Inferior parietal cortex (tissue), 1 donor: ENCODE data around the gene SS18.
"Not testable (repeated sequence)": the region's sequence is repeated elsewhere in the genome, so short reads cannot be mapped to it uniquely, and the experiment has no call there.

ENCODE experiments used
- DNase-seq: peaks from one replicate; pipeline ENCODE4 v3.0.0-alpha.2; 2016; ENCODE audit errors: extremely low spot score

SS18 gene, protein sequence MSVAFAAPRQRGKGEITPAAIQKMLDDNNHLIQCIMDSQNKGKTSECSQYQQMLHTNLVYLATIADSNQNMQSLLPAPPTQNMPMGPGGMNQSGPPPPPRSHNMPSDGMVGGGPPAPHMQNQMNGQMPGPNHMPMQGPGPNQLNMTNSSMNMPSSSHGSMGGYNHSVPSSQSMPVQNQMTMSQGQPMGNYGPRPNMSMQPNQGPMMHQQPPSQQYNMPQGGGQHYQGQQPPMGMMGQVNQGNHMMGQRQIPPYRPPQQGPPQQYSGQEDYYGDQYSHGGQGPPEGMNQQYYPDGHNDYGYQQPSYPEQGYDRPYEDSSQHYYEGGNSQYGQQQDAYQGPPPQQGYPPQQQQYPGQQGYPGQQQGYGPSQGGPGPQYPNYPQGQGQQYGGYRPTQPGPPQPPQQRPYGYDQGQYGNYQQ

GRCh38 chr18:26090130-26091046, at the start of gene SS18:
SS18 (minus strand) TSS chr18:26090613; CDS start chr18:26090569, 44 bp downstream.
- peak; percentile 93 for DNase-seq

DNA sequence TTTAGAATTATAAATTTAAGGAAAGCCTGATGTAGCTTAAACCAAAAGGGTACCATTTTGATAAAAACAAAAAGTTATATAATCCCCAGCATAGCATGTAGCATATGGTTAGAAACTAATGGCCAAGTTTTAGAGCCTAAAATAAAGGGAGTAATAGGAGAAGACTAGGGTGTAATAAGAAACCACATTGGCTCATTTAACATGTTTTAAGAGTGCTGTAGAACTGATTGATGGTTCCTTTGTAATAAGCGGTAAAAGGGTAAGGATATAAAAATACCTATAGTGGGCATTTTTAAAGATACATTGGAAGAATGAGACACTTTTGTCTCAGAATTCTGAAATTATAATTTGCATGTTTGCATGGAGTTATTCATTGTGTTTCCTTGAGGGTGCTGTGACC, 45.1 kb upstream of the SS18 start:
- DNase-seq, result no peak

DNA sequence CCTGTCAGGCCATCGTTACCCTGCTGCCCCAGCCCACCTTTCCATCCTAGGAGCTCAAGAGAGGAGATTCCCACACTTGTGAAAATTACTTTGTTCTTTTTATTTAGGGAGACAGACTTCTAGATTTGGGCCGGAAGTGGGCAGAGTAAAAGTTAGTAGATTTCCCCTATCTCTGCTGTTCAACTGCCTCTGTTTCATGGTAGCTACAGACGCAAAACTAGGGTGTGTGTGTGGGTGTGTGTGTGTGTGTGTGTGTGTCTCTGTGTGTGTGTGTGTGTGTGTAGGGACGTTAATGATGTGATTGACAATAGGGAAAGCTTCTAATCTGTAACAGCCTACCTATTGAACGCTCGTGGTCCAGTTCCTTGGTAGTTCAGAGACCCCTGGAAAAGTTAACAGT, 43.7 kb upstream of the SS18 start:
- no peak for DNase-seq

DNA sequence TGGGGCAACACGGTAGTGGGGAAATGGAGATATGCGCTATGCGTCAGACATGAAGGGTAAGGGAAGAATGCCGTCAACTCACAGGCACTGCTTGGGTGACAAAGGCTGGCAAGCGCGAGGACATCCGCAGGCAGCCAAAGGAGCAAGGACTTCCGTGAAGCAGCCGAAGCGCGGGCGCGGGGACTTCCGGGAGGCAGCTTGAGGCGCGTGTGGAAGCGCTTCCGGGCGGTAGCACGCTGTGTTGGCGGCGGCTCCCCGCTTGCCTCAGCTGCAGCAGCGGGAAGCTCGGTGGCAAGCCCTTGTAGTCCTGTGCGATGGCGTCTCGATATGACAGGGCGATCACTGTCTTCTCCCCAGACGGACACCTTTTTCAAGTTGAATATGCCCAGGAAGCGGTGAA, 43.2 kb upstream of the SS18 start, which contains the start of gene PSMA8:
Gene PSMA8 (plus strand): TSS at position 218 of the 400 bp plus-strand sequence. CDS start 97 bp downstream, at position 315.
- no peak for DNase-seq

DNA sequence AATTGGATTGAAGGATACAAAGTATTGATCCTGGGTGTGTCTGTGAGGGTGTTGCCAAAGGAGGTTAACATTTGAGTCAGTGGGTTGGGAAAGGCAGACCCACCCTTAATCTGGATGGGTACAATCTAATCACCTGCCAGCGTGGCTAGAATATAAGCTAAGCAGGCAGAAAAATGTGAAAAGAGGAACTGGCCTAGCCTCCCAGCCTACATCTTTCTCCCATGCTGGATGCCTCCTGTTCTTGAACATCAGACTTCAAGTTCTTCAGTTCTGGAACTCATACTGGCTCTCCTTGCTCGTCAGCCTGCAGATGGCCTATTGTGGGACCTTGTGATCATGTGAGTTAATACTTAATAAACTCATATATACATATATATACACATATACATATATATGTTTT, 37.8 kb upstream of the SS18 start:
- DNase-seq, result not testable (repeated sequence)

DNA sequence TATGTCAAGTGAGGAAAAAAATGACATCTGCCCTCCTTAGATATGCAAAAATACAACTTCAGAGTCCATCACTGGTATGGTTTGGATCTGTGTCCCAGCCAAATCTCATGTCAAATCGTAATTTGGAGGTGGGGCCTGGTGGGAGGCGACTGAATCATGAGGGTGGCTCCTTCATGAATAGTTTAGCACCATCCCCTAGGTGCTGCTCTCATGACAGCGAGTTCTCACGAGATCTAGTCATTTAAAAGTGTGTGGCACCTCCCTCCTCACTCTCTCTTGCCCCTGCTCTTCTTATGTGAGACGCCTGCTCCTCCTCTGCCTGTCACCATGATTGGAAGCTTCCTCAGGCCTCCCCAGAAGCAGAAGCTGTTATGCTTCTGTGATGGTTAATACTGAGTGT, 37.4 kb upstream of the SS18 start:
- no peak for DNase-seq

- not testable (repeated sequence) for DNase-seq
These were observed 31.6 kb upstream of the SS18 start for GRCh38 chr18:26121994-26122393.

DNA sequence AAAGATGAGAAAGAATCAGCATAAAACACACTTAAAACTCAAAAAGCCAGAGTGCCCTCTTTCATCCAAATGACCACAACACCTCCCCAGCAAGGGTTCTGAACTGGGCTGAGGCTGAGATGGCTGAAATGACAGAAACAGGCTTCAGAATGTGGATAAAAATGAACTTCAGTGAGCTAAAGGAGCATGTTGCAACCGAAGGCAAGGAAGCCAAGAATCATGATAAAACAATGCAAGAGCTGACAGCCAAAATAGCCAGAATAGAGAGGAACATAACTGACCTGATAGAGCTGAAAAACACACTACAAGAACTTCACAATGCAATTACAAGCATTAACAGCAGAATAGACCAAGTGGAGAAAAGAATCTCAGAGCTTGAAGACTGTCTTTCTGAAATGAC, 31.1 kb upstream of the SS18 start:
- no peak for DNase-seq

DNA sequence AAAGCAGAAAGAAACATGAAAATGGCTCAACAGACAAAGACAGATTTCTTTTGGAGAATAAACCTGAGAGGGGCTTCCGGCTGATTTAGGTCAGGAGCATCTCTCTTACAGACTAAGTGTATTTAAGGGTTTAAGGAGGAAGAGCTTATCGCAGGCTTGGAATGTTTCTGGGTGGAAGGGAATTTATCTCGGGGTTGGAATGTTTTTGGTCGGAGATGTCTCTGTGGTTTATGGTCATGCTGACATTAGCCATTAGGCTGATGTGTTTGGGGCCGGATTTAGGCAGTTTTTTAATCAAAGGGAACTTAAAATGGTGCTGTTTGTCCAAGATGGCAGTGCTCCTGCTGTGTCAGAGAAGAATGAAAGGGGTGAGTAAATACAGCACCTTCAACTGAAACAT, 28.8 kb upstream of the SS18 start:
- DNase-seq, result no peak

DNA sequence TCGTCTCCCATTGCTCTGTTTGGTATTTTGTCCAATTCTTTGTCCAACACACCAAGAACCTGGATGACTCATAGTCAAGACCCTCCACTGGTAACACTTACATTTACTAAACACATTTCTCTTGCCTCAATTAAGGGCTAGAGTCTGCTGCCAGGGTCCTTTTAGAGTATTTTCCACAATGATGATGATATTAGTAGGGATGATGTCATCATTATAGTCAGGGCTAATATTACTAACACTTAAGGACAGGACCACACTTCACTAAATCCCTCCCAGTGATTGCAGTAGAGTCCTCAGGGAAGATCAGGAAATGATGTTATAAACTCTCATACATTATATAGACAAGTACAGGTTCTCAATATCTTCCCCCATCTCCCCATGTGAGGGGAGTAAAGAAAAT, 13.6 kb upstream of the SS18 start:
- DNase-seq, result no peak

DNA sequence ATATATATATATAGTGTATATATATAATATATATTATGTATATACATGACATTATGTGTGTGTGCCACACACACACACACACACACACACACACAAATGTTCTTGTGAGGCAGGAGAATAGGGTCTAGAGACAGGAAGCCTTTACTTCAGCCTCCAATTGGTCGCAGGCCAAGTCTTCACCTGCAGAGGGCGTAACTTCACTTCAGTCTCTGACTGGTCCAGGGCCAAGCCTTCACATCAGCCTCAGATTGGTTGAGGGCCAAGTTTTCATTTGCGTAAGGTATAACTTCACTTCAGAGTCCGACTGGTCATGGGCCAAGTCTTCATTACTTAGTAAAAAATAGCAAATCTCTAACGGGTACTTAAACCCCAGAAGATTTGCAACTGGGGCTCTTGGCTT, 13.2 kb upstream of the SS18 start:
- no peak for DNase-seq

DNA sequence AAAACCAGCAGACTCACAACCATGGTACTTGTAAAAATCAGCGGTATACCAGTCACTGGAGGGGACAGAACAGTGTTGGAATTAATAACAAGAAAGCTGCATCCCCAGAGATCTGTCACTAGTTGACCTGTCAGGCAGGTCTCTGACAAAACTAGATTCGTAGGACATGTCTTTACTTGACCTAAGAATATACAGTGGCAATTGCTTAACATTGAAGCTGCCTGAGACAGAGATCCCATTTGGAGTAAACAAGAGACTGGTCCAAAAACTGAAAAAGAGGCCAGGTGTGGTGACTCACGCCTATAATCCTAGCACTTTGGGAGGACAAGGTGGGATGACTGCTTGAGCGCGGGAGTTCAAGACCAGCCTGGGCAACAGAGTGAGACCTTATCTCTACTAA, 7.2 kb upstream of the SS18 start:
- no peak for DNase-seq

DNA sequence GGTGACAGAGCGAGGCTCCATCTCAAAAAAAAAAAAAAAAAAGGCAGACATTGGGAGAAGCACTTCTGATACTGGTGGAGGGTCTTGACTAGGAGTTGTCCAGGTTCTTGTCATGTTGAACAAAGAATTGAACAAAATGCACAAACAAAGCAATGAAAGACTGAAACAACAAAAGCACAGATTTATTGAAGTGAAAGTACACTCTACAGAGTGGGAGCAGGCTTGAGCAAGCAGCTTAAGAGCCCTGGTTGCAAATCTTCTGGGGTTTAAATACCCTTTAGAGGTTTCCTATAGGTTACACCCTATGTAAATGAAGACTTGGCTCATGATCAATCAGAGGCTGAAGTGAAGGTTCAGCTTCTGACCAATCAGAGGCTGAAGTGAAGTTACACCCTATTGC, 6.4 kb upstream of the SS18 start:
- no peak for DNase-seq

- DNase-seq, result peak; percentile 50
These were observed 726 bp upstream of the SS18 start for GRCh38 chr18:26091047-26091630.

- DNase-seq, result peak; percentile 52
These were observed 902 bp downstream of the SS18 start for GRCh38 chr18:26089293-26090129.

DNA sequence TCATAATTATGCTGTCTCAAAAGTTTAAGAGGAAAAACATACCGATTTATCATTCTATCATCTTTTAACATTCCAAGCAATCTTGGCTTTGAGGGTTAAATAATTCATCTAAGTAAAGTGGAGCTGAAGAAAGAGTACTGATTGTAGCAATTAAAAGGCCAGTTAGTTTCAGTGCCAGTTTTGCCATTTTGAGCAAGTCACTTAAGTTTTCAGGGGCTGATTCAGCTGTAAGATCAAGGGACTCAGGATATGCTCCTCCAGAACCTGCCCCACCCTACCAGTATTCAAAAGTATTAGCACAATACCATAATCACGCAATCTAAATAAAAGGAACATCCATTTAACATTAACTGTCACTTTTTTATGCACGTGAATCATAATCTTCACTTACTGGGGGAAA, 1.9 kb downstream of the SS18 start:
- DNase-seq, result no peak

DNA sequence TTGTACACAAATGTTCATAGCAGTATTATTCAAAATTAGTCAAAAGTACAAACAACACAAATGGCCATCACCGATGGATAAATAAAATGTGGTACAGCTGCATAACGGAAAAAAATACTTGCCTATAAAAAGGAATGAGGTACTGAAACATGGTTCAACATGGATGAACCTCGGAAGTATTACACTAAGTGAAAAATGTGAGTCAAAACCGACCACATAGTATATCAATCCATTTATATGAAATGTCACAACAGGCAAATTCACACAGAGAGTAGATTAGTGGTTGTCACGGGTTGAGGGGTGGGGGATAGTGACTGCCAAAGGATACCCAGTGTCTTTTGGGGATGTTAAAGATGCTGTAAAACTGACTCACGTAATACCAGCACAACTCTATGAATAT, 3.5 kb downstream of the SS18 start:
- no peak for DNase-seq

DNA sequence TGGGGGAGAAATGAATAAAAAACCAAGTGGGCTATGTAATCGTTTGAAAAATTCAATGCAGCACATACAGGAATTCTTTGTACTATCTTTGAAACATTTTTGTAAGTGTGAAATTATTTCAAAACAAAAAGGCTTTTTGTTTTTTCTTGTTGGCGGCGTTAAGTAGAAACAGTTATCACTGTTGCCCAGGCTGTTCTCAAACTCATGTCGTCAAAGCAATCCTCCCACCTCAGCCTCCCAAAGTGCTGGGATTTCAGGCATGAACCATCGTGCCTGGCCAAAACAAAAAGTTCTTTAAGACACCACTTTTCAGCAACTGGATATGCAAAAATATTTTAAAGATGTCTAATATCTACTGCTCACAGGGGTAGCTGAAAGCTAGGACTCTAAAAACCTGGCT, 5.4 kb downstream of the SS18 start:
- DNase-seq, result no peak

DNA sequence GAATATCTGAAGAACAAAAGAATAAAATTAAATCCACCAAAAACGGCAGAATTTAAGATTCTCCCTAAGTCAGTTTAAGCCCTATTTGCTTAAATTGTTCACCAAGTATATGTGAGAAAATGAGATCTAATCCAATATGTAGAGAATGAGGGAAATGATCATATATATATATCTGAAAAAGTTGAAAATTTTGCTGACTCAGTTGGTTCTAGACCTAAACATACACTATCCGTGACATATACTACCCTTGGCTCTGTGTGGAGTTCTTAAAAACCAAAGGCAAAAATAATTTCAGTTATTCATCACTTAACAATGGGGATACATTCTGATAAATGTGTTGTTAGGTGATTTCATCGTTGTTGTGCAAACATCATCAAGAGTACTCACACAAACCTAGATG, 7.3 kb downstream of the SS18 start:
- DNase-seq, result no peak

DNA sequence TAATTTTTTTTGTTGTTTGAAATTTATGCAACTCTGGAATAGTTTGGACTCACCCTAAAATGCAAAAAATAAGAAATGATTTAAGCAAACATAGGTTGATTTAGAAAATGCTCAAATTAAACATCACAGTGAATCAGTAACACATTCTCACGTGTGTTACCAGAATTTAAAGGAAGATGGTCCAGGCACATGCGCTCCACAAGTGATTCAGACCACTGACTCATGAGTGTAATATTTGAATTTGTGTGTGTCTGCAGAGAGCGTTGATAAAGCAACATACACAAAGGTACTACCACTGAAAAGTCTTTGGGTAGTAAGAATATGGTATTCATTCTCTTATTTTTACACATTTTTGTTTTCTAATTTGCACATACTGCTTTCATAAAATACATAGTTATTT, 7.9 kb downstream of the SS18 start:
- DNase-seq, result no peak

DNA sequence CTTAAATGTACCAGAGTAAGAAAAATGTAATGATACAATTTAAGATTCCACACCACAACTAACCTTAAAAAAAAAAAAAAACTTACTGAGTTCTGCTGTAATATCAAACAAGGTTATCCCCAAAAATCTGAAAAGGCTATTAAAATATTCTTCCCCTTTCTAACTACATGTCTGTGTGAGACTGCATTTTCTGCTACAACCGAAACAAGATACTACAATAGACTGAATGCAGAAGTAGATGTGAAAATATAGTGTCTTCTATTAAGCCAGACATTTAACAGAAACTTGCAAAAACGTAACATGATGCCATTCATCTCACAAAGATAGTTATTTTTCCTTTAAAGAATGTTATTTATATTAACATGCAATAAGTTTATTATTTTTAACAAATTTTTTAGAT, 16.2 kb downstream of the SS18 start:
- no peak for DNase-seq
